CD4-positive, CD25-positive, alpha-beta regulatory T cell (primary cell): ENCODE measurements around the gene CCSAP. TPM values are rescaled to one million over a fixed set of nuclear protein-coding genes. Genes with fewer than 3 reads are reported as not detected.

Experiments
- ATAC-seq, 2 donors: fragments of 150-1000 bp; cut with Tn5 transposase; one replicate each; pipeline ENCODE4 v1.10.0; 2021; ENCODE audit warnings: low read depth in 2 of 2, moderate number of reproducible peaks in 2 of 2, moderate library complexity in 1 of 2
- DNase-seq, 3 donors: peaks; one replicate each; pipeline versions ENCODE4 v3.0.0 to v3.0.0-alpha.2; 2012 to 2022; ENCODE audit warnings: mixed read lengths in 1 of 3
- H3K27ac ChIP-seq: one replicate; pipeline ENCODE4 v1.7.0; 2013; ENCODE audit warnings: mild to moderate bottlenecking, low read length; ENCODE audit not compliant: insufficient read depth, poor library complexity, severe bottlenecking
- H3K27me3 ChIP-seq: one replicate; pipeline ENCODE4 v1.7.0; 2013; ENCODE audit warnings: low read length; ENCODE audit not compliant: control insufficient read depth, insufficient read depth
- H3K36me3 ChIP-seq: one replicate; pipeline ENCODE4 v1.7.0; 2013; ENCODE audit warnings: mild to moderate bottlenecking, low read length, moderate library complexity; ENCODE audit not compliant: control insufficient read depth, insufficient read depth
- H3K4me1 ChIP-seq: 2 replicates; pipeline ENCODE4 v1.7.0; 2013; ENCODE audit warnings: mild to moderate bottlenecking, low read length; ENCODE audit not compliant: insufficient read depth, control insufficient read depth, poor library complexity, severe bottlenecking
- H3K4me3 ChIP-seq: one replicate; pipeline ENCODE4 v1.7.0; 2013; ENCODE audit warnings: low read depth, mild to moderate bottlenecking, low read length, moderate library complexity
- H3K9me3 ChIP-seq, 2 experiments: 1 replicate in 1 of 2; 2 replicates in 1 of 2; pipeline ENCODE4 v1.7.0; 2013; ENCODE audit warnings: low read length in 2 of 2, mild to moderate bottlenecking in 1 of 2, moderate library complexity in 1 of 2; ENCODE audit not compliant: control insufficient read depth in 2 of 2
- H3K27ac Mint-ChIP-seq, 3 donors: one replicate each; pipeline ENCODE4 v1.8.0; 2020 to 2022; ENCODE audit warnings: mild to moderate bottlenecking in 3 of 3, mixed read lengths in 3 of 3, moderate library complexity in 2 of 3
- H3K27me3 Mint-ChIP-seq: one replicate; pipeline ENCODE4 v1.8.0; 2022; ENCODE audit warnings: mild to moderate bottlenecking, mixed read lengths
- H3K36me3 Mint-ChIP-seq: one replicate; pipeline ENCODE4 v1.8.0; 2020; ENCODE audit warnings: mixed read lengths
- H3K4me1 Mint-ChIP-seq, 4 donors: one replicate each; pipeline ENCODE4 v1.8.0; 2020 to 2022; ENCODE audit warnings: mixed read lengths in 4 of 4, mild to moderate bottlenecking in 1 of 4
- H3K4me3 Mint-ChIP-seq, 4 donors: one replicate each; pipeline ENCODE4 v1.8.0; 2020 to 2022; ENCODE audit warnings: mild to moderate bottlenecking in 4 of 4, mixed read lengths in 4 of 4, moderate library complexity in 3 of 4
- H3K9me3 Mint-ChIP-seq, 7 donors: one replicate each; pipeline ENCODE4 v1.8.0; 2020 to 2022; ENCODE audit warnings: mixed read lengths in 7 of 7, mild to moderate bottlenecking in 3 of 7, moderate library complexity in 2 of 7
- polyA plus RNA-seq, 4 donors: library from polyadenylated mRNA; unstranded; fragments of 300-500 nt; fragmentation: Illumina TruSeq; gene quantifications; one replicate each; pipeline ENCODE4 v1.2.3, GENCODE V29; 2021
- total RNA-seq: library from RNA; stranded (reverse); gene quantifications from one replicate; pipeline ENCODE4 v1.2.3, GENCODE V29; 2022

Gene CCSAP
- total and polyA plus RNA-seq, 5 donors from 2014 or later, result 1.5 to 8.9 (median 2.8) TPM

DNA sequence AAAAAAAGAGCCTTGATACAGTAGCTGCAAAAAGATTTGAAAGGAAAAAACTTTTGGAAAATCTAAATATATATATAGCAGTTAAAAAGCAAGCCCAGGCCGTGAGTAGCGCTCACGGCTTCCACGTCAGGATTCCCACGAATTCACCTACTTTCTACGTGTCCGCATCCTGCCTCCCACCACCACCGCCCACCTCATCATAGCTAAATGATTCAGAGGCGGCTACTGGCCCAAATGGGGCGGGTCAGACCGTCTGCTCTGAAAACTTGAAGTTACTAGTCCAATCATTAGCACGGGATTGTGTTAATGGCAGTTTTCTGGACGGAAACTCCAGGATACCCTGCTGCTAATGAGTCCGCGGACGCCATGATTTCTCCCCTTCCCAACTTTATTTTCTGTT is 1.3 kb upstream of the CCSAP start:
- no peak for ATAC-seq
- Mint-ChIP-seq H3K36me3 (no peaks in the 10 kb centered on the region), H3K4me3 (peak overlapping the region; percentile 64 to 88 (median 86))

DNA sequence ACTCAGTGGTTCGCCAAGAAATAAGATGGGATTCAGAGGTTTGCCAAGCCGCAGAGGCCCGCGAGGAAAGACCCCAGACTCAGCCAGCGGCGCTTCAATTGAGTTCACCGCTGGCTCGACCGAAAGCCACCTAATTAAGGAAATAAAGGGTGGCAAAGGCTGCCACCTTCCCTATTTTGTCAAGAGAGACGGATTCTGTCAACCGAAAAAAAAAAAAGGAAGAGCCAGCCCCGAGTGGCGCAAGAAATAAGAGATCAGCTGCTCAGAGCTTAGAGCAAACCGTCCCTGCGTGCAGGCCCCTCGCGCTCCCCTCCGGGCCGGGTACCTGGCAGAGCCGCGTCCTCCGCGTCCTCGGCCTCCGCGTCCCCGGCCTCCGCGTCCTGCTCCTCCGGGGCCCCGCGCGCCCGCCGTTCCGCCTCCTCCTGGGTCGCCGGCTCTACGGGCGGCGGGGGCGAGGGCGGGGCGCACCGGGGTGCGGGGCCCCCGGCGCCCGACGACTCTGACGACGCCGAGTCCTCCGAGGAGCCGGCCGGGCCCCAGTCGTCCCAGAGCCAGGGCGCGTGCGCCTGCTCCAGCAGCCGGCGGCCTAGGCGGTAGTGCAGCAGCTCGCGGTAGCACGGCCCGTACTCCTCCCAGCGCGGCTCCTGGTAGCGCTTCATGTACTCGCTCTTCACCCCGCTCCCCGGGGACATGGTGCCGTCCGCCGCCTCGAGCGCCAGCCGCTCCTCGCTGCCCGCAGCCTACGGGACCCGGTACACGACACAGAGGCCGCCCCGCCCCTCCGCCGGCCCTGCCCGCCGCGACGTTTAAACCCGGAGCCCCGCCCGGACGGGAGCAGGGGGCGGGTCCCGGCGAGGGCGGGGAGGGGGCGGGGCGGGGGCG is 832 bp downstream of the CCSAP start:
- peaks cover 39% of the 10 kb centered on the region for H3K27me3 Mint-ChIP-seq
- H3K27ac ChIP-seq, result peak overlapping the region; percentile 69
- peak; percentile 76 to 83 for ATAC-seq
- H3K9me3 Mint-ChIP-seq, result peaks cover 0 to 1% (median 0%) of the 10 kb centered on the region in 7 donors
- H3K4me3 ChIP-seq, result peak overlapping the region; percentile 77
- no peaks in the 10 kb centered on the region for H3K36me3 ChIP-seq
- peaks cover 15% of the 10 kb centered on the region for H3K4me1 ChIP-seq
- no peaks in the 10 kb centered on the region for H3K9me3 ChIP-seq
- H3K27me3 ChIP-seq, result no peaks in the 10 kb centered on the region
- H3K36me3 Mint-ChIP-seq, result no peaks in the 10 kb centered on the region
- H3K4me1 Mint-ChIP-seq, result peaks cover 23 to 43% (median 37%) of the 10 kb centered on the region in 4 donors
- peak; percentile 80 to 84 (median 82) for DNase-seq
- H3K4me3 Mint-ChIP-seq, result peak overlapping the region; percentile 84 to 93 (median 89)
- peak overlapping the region; percentile 20 to 88 (median 79) for H3K27ac Mint-ChIP-seq

More for the DNA sequence above, 1.3 kb upstream of the CCSAP start:
- peaks cover 15% of the 10 kb centered on the region for H3K4me1 ChIP-seq
- DNase-seq, result no peak
- H3K9me3 ChIP-seq, result no peaks in the 10 kb centered on the region
- H3K4me3 ChIP-seq, result no peak overlapping the region
- H3K9me3 Mint-ChIP-seq, result peaks cover 0 to 1% (median 0%) of the 10 kb centered on the region in 7 donors
- no peaks in the 10 kb centered on the region for H3K27me3 ChIP-seq
- H3K4me1 Mint-ChIP-seq, result peaks cover 15 to 33% (median 24%) of the 10 kb centered on the region in 4 donors
- H3K36me3 ChIP-seq, result no peaks in the 10 kb centered on the region
- peaks cover 29% of the 10 kb centered on the region for H3K27me3 Mint-ChIP-seq
- no peak overlapping the region for H3K27ac ChIP-seq
- H3K27ac Mint-ChIP-seq, result no peak overlapping the region

DNA sequence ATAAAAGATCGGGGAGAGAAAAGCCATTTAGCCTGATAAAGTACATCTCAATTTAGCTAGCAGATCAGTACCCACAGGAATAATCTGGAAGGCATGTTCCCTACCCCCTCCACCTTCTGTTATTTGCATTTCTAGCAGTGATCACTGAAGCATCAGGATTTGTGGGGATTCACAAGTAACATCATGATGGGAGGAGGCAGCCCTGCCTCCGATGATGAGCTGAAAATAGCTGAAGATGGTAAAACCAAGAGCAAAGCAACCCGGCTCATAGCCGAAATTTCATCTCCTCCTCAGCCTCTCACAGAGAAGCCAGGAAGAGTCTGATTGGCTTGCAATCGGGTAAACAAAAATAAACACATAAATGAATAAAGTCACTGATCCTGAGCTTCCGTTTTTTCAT is 2.4 kb downstream of the CCSAP start:
- Mint-ChIP-seq H3K36me3 (no peaks in the 10 kb centered on the region), H3K4me1 (peaks cover 23 to 46% (median 37%) of the 10 kb centered on the region in 4 donors), H3K9me3 (peaks cover 0 to 1% (median 0%) of the 10 kb centered on the region in 7 donors), H3K4me3 (peak overlapping the region; percentile 61 to 92 (median 77)), H3K27ac (peak overlapping the region in 2 of 3 donors; percentile 70 to 88), H3K27me3 (peaks cover 35% of the 10 kb centered on the region)
- no peaks in the 10 kb centered on the region for H3K27me3 ChIP-seq
- DNase-seq, result no peak
- no peak overlapping the region for H3K27ac ChIP-seq
- H3K9me3 ChIP-seq, result no peaks in the 10 kb centered on the region
- ATAC-seq, result no peak
- H3K4me3 ChIP-seq, result no peak overlapping the region
- no peaks in the 10 kb centered on the region for H3K36me3 ChIP-seq
- H3K4me1 ChIP-seq, result peaks cover 15% of the 10 kb centered on the region

DNA sequence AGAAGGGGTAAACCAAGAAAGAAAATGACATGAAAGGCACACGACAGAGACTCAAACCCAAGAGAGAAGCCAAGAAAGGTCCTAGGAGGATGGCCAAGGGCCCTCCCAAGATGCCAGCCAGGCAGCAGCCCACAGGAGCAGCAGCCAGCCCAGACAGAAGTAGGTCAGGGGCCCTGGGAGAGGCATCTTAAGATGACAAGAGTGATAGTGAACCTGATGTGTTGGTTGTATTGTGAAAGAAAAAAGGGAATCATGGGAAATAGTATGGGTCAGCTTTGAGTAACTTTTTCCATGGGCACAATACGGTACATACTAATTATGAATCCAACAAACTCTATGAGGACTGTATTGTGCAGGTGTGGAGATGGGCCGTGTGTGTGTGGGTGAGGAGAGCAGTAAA is 3.3 kb downstream of the CCSAP start:
- Histone ChIP-seq H3K4me3 (no peak overlapping the region), H3K36me3 (peaks cover 4% of the 10 kb centered on the region), H3K9me3 (no peaks in the 10 kb centered on the region), H3K4me1 (peaks cover 15% of the 10 kb centered on the region), H3K27ac (no peak overlapping the region), H3K27me3 (no peaks in the 10 kb centered on the region)
- Mint-ChIP-seq H3K36me3 (peaks cover 7% of the 10 kb centered on the region), H3K27ac (peak overlapping the region in 2 of 3 donors; percentile 6 to 32), H3K9me3 (peaks cover 0 to 2% (median 0%) of the 10 kb centered on the region in 7 donors), H3K4me3 (peak overlapping the region; percentile 5 to 86 (median 32)), H3K27me3 (peaks cover 25% of the 10 kb centered on the region), H3K4me1 (peaks cover 23 to 38% (median 36%) of the 10 kb centered on the region in 4 donors)
- no peak for ATAC-seq
- DNase-seq, result no peak

DNA sequence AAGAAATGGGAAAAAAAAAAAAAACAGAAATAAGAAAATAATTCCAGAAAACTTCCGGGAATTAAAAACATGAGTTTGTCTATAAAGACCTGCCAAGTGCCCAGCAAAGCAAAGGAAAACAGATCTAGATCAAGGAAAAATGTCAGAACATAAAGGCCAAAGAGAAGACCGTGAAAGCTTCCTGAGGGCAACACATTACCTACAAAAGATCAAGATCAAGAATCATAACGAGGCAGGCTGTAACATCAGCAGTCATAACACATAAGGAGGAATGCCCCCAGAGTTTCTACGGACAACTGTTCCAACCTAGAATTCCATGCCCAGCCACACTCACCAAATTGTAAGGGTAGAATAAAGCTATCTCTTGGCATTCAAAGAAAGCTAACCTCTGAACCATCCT is 3.8 kb downstream of the CCSAP start:
- peaks cover 24% of the 10 kb centered on the region for H3K27me3 Mint-ChIP-seq
- Histone ChIP-seq H3K27me3 (no peaks in the 10 kb centered on the region), H3K36me3 (peaks cover 4% of the 10 kb centered on the region), H3K9me3 (peaks cover 1 to 2% of the 10 kb centered on the region in 2 experiments), H3K4me1 (peaks cover 15% of the 10 kb centered on the region), H3K4me3 (no peak overlapping the region), H3K27ac (no peak overlapping the region)
- no peak for ATAC-seq
- H3K27ac Mint-ChIP-seq, result peak overlapping the region in 1 of 3 donors; percentile 6
- DNase-seq, result no peak
- peak overlapping the region in 3 of 4 donors; percentile 11 to 86 (median 53) for H3K4me3 Mint-ChIP-seq
- H3K4me1 Mint-ChIP-seq, result peaks cover 23 to 36% (median 34%) of the 10 kb centered on the region in 4 donors
- H3K9me3 Mint-ChIP-seq, result peaks cover 0 to 3% (median 0%) of the 10 kb centered on the region in 7 donors
- H3K36me3 Mint-ChIP-seq, result peaks cover 8% of the 10 kb centered on the region

DNA sequence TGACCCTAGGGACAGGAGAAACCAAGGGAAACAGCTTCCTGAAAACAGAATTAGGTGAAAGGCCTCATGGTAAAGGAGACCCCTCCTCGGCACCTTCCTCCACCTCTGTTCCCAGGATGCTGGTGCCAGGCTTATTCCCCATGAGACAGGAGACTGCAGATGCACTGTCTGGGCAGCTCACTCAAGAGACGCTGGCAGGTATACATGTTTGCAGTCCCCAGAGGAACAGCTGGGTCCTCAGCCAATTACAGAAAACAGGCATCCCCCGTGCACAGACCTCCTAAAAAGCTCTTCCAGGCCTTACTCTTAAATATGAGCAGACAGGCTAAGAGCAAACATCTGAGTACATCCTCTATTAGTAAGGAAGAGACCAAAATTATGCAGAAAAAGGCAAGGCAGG is 6.5 kb downstream of the CCSAP start:
- Histone ChIP-seq H3K9me3 (peaks cover 2 to 4% of the 10 kb centered on the region in 2 experiments), H3K4me3 (no peak overlapping the region), H3K36me3 (peaks cover 4% of the 10 kb centered on the region), H3K4me1 (peaks cover 5% of the 10 kb centered on the region), H3K27ac (no peak overlapping the region), H3K27me3 (no peaks in the 10 kb centered on the region)
- ATAC-seq, result no peak
- Mint-ChIP-seq H3K27ac (no peak overlapping the region), H3K4me1 (peaks cover 15 to 28% (median 25%) of the 10 kb centered on the region in 4 donors), H3K36me3 (peaks cover 8% of the 10 kb centered on the region), H3K4me3 (no peak overlapping the region), H3K9me3 (peaks cover 0 to 4% (median 2%) of the 10 kb centered on the region in 7 donors), H3K27me3 (peaks cover 14% of the 10 kb centered on the region)
- no peak for DNase-seq

DNA sequence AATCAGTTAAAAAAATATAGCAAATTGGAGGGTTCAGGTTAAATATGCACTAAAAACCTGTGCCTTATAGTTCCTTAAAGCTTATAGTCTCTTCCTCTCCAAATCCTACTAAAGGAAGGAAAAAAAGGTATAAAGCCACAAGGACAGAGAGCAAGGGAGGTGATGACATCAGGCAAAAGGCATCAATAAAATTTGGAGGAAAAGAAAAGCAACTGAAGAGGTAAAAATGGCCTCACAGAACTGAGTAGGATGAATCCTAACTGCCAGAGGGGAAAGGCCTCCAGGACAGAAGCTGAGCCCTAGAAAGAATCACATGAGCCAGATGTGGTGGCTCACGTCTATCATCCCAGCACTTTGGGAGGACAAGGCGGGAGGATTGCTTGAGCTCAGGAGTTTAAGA is 8.1 kb downstream of the CCSAP start:
- no peaks in the 10 kb centered on the region for H3K4me1 ChIP-seq
- peaks cover 4% of the 10 kb centered on the region for H3K36me3 ChIP-seq
- peaks cover 2 to 4% of the 10 kb centered on the region in 2 experiments for H3K9me3 ChIP-seq
- DNase-seq (no peak), ATAC-seq (no peak)
- H3K4me3 ChIP-seq, result no peak overlapping the region
- H3K27me3 Mint-ChIP-seq, result peaks cover 13% of the 10 kb centered on the region
- H3K27ac Mint-ChIP-seq, result peak overlapping the region in 1 of 3 donors; percentile 52
- peaks cover 8% of the 10 kb centered on the region for H3K36me3 Mint-ChIP-seq
- H3K4me3 Mint-ChIP-seq, result no peak overlapping the region
- H3K27ac ChIP-seq, result no peak overlapping the region
- H3K27me3 ChIP-seq, result no peaks in the 10 kb centered on the region
- H3K9me3 Mint-ChIP-seq, result peaks cover 0 to 4% (median 2%) of the 10 kb centered on the region in 7 donors
- H3K4me1 Mint-ChIP-seq, result peaks cover 10 to 19% (median 13%) of the 10 kb centered on the region in 4 donors
